NK-92 (cell line): ENCODE results near the gene UTRN.

Experiments
- DNase-seq: peaks from one replicate; lab custom pipeline; 2025; ENCODE audit not compliant: unreplicated experiment; lab: John Stamatoyannopoulos, UW

The UTRN gene

GRCh38 chr6:144284783-144285547 is at the start of gene UTRN:
Gene UTRN (plus strand): TSS chr6:144285335. CDS start chr6:144291829, 6,494 bp downstream.
- DNase-seq: no peak

GRCh38 chr6:144244688-144245087 is 40.4 kb upstream of the UTRN start:
- DNase-seq: no peak

- DNase-seq: no peak
Observed at GRCh38 chr6:144246988-144247387, 38.1 kb upstream of the UTRN start.

DNA sequence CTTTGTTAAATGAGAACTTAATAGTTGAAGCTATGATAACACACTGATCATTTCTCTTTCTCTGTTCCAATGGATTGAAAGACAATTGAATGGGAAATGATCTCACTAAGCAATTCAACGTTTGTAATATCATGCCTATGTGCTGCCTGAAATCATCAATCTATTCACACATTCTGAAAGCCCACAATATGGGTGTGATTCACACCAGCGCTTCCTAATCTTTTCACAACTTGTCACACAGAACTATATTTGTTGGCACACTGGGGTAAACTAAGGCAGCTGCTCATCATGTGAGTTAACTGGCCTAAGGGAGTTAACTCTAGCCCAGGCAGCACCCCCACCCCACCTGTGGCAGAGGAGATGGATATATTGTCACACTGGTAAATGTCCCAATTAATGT is 37.1 kb upstream of the UTRN start:
- DNase-seq: no peak

DNA sequence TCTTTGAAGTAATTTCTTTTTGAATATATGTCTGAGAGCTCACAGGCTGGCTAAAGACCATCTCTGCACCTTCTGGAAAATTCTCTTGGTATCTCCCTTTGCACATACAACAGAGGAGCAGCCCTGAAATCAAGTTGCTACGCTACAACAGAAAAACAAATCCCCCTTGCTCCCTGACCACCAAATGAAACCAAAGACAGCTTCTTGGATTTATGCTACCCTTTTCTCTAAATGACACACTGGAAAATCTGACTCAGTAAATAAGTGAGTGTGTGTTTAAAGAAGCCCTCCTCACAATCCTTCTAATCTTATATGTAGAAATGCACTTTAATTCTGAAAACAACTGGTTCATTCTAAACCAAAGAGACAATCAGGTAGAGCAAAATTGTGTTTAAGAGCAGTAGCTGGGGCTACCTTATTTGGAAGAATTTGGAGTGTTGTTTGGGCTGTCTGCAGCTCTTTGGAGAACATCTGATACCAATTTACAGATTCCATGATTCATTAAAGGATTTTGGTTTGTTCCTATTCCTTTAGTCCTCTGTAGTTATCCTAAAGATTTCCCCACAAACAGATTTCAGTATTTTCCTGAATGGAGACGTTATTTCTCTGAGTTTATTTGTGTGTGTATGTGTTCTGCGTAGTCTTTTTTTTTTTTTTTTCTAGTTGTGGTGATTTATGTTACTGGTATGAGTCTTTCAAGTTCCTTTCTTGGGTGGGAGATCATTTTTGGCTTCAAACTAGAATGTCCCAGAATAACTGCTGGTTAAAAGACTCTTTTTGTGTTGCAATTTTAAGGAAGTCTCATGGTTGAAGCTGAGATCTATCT is 36.4 kb upstream of the UTRN start:
- DNase-seq: no peak

GRCh38 chr6:144250276-144250675 is 34.9 kb upstream of the UTRN start:
- no peak for DNase-seq

- DNase-seq: no peak
Observed at GRCh38 chr6:144252259-144252658, 32.9 kb upstream of the UTRN start.

DNA sequence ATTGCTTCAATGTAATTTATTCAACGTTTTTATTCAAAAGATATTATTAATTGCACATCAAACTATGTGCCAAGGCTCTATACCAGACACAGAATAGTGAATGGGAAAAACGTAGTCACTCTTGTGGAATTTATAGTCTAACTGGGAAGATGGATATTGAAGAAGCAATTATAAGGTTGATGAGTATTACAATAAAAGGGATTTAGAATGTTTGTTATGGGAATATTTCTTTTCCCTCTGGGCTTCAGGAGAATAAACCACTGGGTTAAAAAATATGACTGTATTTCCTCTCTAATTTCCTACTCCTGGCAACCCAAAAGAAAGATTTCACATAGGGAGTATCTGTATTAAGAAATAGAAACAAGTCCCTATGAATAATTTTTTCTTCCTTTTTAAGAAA is 25.1 kb upstream of the UTRN start:
- DNase-seq: no peak

DNA sequence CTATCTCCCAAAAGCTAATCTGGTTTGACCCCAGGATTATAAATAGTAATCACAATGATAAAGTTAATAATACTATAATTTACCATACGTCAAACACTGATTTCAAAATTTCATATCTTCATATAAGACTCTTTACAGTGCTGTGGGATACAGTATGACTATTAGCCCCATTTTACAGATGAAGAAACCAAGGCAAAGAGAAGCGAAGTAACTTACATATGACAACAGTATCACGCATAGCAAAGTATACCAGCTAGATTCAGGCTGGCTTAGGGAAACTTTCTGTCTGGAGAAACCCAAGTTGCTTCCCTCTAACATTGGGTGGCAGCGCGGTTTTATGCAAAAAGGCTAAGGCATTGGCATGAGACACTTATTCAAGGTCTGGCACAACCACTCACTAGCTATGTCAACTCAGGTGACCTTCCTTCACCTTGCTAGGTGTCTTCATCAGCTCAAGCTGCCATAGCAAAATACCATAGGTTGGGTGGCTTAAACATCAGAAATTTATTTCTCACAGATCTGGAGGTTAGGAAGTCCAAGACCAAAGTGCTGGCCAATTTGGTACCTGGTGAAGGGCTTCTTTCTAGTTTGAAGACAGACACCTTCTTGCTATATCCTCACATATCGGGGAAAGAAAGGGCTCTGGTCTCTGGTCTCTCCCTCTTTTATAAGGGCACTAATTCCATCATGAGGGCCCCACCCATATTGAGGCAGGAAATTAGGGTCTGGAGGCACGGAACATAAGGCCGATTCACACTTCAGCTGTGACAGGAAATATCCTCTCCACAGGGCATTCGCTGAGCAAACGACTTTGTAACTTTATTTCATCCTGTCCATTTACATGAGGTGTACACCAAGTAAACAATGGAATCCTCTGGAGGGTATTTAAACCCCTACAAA is 22.4 kb upstream of the UTRN start:
- DNase-seq: peak; percentile 4

GRCh38 chr6:144263786-144264185 is 21.3 kb upstream of the UTRN start:
- no peak for DNase-seq

DNA sequence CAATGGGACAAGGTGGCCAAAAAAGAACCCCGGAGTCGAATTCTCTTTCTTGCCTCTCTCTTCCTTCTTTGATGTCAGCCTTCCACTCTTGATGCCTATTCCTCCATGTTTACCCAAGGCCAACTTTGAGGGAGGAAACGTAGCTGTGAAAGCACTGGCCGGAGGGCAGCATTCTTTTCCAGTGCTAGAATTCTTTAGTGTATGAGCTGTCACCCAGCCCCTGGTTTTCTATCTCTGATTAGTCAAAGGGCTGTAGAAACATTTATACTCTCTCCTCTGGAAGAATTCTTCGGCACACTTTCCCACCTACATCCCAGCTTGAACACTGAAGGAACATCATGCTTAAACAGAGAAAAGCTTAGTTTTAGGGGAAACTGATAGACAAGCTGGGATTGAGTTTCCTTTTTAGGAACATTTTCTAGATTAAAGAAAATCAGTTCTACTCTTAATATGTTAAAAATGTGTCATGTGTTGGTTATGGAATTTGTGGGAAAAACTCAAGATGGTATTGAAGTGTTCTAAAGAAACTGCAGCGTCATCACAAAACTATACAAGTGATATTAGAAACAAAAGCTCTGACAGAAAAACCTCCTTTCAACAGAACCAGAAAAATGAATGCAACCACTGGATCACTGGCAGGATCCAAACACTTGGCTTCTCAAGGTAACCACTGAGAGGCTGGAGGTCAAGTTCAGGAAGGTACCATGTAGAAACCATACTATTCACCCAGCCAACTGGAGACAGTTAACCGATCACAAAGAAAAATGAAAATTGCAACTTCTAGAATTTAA is 20.7 kb upstream of the UTRN start:
- DNase-seq: no peak

GRCh38 chr6:144265061-144265357 is 20.1 kb upstream of the UTRN start:
- no peak for DNase-seq

DNA sequence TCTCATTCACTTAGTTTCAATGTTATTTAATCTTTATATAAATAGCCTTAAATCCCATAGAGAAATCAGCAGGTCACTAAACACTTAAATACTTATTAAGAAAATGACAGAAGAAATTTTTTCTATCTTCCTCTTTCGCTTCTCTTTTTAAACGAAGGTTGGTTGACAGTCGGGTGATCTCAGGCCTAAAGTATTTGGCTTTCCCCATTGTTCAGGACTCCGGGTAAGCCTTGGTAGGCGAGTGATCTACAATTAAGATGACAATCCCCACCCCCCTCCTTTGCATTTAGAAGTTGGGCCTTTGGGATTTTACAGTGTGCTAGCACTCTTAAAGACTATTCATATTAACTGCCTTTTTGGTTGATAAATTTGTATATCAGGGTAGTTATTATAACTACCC is 19.7 kb upstream of the UTRN start:
- DNase-seq: no peak

- no peak for DNase-seq
Observed at GRCh38 chr6:144266091-144266649, 19.0 kb upstream of the UTRN start.

GRCh38 chr6:144268794-144269349 is 16.3 kb upstream of the UTRN start:
- no peak for DNase-seq

GRCh38 chr6:144277174-144277573 is 8.0 kb upstream of the UTRN start:
- no peak for DNase-seq

GRCh38 chr6:144277605-144278227 is 7.4 kb upstream of the UTRN start:
- no peak for DNase-seq

- DNase-seq: no peak
Observed at GRCh38 chr6:144278659-144279314, 6.3 kb upstream of the UTRN start.

DNA sequence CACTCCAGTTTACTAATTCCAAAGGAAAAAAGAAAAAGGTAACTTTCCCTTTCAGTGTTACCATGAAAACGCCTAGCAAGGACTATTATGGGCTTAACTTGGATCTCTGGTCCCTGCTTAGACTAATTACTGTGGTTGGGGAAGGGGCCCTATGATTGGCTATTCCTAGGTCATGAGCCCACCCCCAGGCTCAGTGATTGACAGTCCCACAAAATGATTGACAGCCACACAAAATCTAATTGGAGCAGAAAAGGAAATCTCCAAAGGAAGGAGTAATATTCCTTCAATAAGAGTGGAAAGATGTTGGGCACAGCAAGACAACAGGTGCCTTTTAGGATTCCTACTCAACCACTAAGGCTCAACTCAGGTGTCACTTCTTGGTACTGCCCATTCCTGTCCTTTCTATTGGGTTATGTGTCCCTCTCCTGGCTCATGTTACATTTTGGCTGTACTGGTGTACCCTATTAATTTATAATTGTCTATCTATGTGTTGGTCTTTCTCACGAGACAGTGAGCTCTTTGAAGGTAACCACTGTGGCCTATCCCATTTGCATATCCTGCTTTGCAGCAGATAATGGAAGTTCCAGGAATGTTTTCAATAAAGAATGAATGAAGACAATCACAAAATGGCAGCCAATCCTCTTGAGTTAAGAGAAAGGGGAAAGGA is 5.5 kb upstream of the UTRN start:
- DNase-seq: no peak
